ENCODE data around the gene KLHL42. TPM values are rescaled to one million over a fixed set of nuclear protein-coding genes. Genes with fewer than 3 reads are reported as not detected.
"Not testable (repeated sequence)": the region's sequence is repeated elsewhere in the genome, so short reads cannot be mapped to it uniquely, and the experiment has no call there.

The KLHL42 gene
- total and polyA plus RNA-seq, 2 of the 8 experiments (the other 6 are each of a cell fraction or from before 2014, with no cell fraction given): 13.6 to 21.6 TPM

DNA sequence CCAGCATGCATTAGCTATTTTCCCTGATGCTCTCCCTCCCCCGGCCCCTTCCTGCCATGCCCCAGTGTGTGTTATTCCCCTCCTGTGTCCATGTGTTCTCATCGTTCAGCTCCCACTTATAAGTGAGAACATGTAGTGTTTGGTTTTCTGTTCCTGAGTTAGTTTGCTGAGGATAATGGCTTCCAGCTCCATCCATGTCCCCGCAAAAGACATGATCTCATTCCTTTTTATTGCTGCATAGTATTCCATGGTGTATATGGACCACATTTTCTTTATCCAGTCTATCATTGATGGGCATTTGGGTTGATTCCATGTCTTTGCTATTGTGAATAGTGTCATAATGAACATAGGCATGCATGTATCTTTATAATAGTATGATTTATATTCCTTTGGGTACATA lies 65.7 kb downstream of the KLHL42 start:
- H2AFZ ChIP-seq (ENCODE audit: low read length); H3K4me2 ChIP-seq (ENCODE audit: insufficient read depth in 1 of 2, low read depth in 2 of 2, low read length in 2 of 2); H3K4ac ChIP-seq (replicated peaks; ENCODE audit: insufficient read length, low read depth, low read length); H3K18ac ChIP-seq (ENCODE audit: extremely low read depth, low read length); H3K79me1 ChIP-seq (ENCODE audit: low read depth, low read length); H3K23me2 ChIP-seq (ENCODE audit: low read depth, low read length); H4K8ac ChIP-seq (ENCODE audit: extremely low read depth, insufficient read depth, low read length); H4K91ac ChIP-seq (replicated peaks; ENCODE audit: insufficient read length, low read length); FAIRE-seq; H2BK12ac ChIP-seq (ENCODE audit: low read depth, low read length); H3K56ac ChIP-seq (replicated peaks; ENCODE audit: insufficient read length, low read depth, low read length); H3K9ac ChIP-seq (replicated peaks in 1 of 4; ENCODE audit: extremely low read depth in 1 of 4, low read depth in 3 of 4, low read length in 3 of 4); DNase-seq (ENCODE audit: low read depth in 1 of 2, low spot score in 2 of 2); H3K36me3 ChIP-seq (ENCODE audit: control insufficient read depth in 2 of 4, insufficient read depth in 4 of 4, low read length in 3 of 4); H3K27ac ChIP-seq (ENCODE audit: low read depth, low read length); H2BK15ac ChIP-seq (ENCODE audit: low read length); H4K20me1 ChIP-seq (replicated peaks in 1 of 2; ENCODE audit: control insufficient read depth in 1 of 2, insufficient read depth in 2 of 2, low read length in 2 of 2); H2BK20ac ChIP-seq (ENCODE audit: low read length); H3K23ac ChIP-seq (ENCODE audit: insufficient read length); H3K14ac ChIP-seq (ENCODE audit: insufficient read length); H3K4me3 ChIP-seq (ENCODE audit: extremely low read depth in 1 of 4, insufficient read depth in 2 of 4, low read depth in 3 of 4, low read length in 4 of 4); H3K79me2 ChIP-seq (ENCODE audit: control insufficient read depth in 1 of 2, insufficient read depth in 2 of 2, low read length in 2 of 2); H3K4me1 ChIP-seq (replicated peaks in 1 of 4; ENCODE audit: control insufficient read depth in 3 of 4, insufficient read depth in 4 of 4, low read length in 3 of 4); H2BK120ac ChIP-seq (replicated peaks; ENCODE audit: low read depth, low read length); POLR2A ChIA-PET (ENCODE audit: partially characterized antibody); H4K5ac ChIP-seq (ENCODE audit: insufficient read length, low read depth, low read length); H3K9me3 ChIP-seq (ENCODE audit: insufficient read depth in 2 of 2, low read depth in 1 of 2, low read length in 1 of 2); H2BK5ac ChIP-seq (ENCODE audit: low read depth, low read length); H3K27me3 ChIP-seq (replicated peaks in 1 of 4; ENCODE audit: control insufficient read depth in 3 of 4, extremely low read depth in 1 of 4, insufficient read depth in 3 of 4, low read length in 3 of 4); H2AK5ac ChIP-seq (ENCODE audit: low read depth, low read length): not testable (repeated sequence)
- 89% methylated on average over 3 of the region's 3 CpGs; no CpG with 5 or more reads in 1 of the 2 experiments for WGBS, 2 experiments (ENCODE audit: extremely low coverage in 1 of 2, insufficient coverage in 1 of 2, insufficient read length in 1 of 2, insufficient replicate concordance in 2 of 2, low coverage in 1 of 2, low lambda C conversion rate in 2 of 2, missing lambda C conversion rate in 1 of 2)
- CTCF ChIA-PET (ENCODE audit: partially characterized antibody): interaction anchor here (0.6 to 1.7 kb wide), 2 partner anchors 25 to 285 kb away, joined by 3 to 6 read pairs; no protein-coding TSS in a partner anchor

DNA sequence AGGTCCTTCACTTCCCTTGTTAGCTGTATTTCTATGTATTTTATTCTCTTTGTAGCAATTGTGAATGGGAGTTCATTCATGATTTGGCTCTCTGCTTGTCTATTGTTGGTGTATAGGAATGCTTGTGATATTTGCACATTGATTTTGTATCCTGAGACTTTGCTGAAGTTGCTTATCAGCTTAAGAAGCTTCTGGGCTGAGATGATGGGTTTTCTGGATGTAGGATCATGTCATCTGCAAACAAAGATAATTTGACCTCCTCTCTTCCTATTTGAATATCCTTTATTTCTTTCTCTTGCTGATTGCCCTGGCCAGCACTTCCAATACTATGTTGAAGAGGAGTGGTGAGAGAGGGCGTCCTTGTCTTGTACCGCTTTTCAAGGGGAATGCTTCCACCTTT lies 67.3 kb downstream of the KLHL42 start:
- FAIRE-seq; H3K4me1 ChIP-seq (replicated peaks in 1 of 4; ENCODE audit: control insufficient read depth in 3 of 4, insufficient read depth in 4 of 4, low read length in 3 of 4); H3K14ac ChIP-seq (ENCODE audit: insufficient read length); H3K4me2 ChIP-seq (ENCODE audit: insufficient read depth in 1 of 2, low read depth in 2 of 2, low read length in 2 of 2); H3K56ac ChIP-seq (replicated peaks; ENCODE audit: insufficient read length, low read depth, low read length); H3K27ac ChIP-seq (ENCODE audit: low read depth, low read length); H2BK12ac ChIP-seq (ENCODE audit: low read depth, low read length); POLR2A ChIA-PET (ENCODE audit: partially characterized antibody); H3K79me1 ChIP-seq (ENCODE audit: low read depth, low read length); H3K18ac ChIP-seq (ENCODE audit: extremely low read depth, low read length); H2BK15ac ChIP-seq (ENCODE audit: low read length); H3K23me2 ChIP-seq (ENCODE audit: low read depth, low read length); H3K27me3 ChIP-seq (replicated peaks in 1 of 4; ENCODE audit: control insufficient read depth in 3 of 4, extremely low read depth in 1 of 4, insufficient read depth in 3 of 4, low read length in 3 of 4); H4K8ac ChIP-seq (ENCODE audit: extremely low read depth, insufficient read depth, low read length); H2BK120ac ChIP-seq (replicated peaks; ENCODE audit: low read depth, low read length); H2BK5ac ChIP-seq (ENCODE audit: low read depth, low read length); H3K9me3 ChIP-seq (ENCODE audit: insufficient read depth in 2 of 2, low read depth in 1 of 2, low read length in 1 of 2); H2AFZ ChIP-seq (ENCODE audit: low read length); DNase-seq (ENCODE audit: low read depth in 1 of 2, low spot score in 2 of 2); H3K23ac ChIP-seq (ENCODE audit: insufficient read length); H3K4me3 ChIP-seq (ENCODE audit: extremely low read depth in 1 of 4, insufficient read depth in 2 of 4, low read depth in 3 of 4, low read length in 4 of 4); H4K20me1 ChIP-seq (replicated peaks in 1 of 2; ENCODE audit: control insufficient read depth in 1 of 2, insufficient read depth in 2 of 2, low read length in 2 of 2); H4K91ac ChIP-seq (replicated peaks; ENCODE audit: insufficient read length, low read length); H3K36me3 ChIP-seq (ENCODE audit: control insufficient read depth in 2 of 4, insufficient read depth in 4 of 4, low read length in 3 of 4); H4K5ac ChIP-seq (ENCODE audit: insufficient read length, low read depth, low read length); H3K4ac ChIP-seq (replicated peaks; ENCODE audit: insufficient read length, low read depth, low read length); H3K79me2 ChIP-seq (ENCODE audit: control insufficient read depth in 1 of 2, insufficient read depth in 2 of 2, low read length in 2 of 2); H3K9ac ChIP-seq (replicated peaks in 1 of 4; ENCODE audit: extremely low read depth in 1 of 4, low read depth in 3 of 4, low read length in 3 of 4); H2BK20ac ChIP-seq (ENCODE audit: low read length); H2AK5ac ChIP-seq (ENCODE audit: low read depth, low read length): not testable (repeated sequence)
- CTCF ChIA-PET (ENCODE audit: partially characterized antibody): interaction anchor here (1.3 kb wide), 1 partner anchor 9 kb away, joined by 3 read pairs; no protein-coding TSS in a partner anchor
- 88% methylated on average over 2 of the region's 2 CpGs; no CpG with 5 or more reads in 1 of the 2 experiments for WGBS, 2 experiments (ENCODE audit: extremely low coverage in 1 of 2, insufficient coverage in 1 of 2, insufficient read length in 1 of 2, insufficient replicate concordance in 2 of 2, low coverage in 1 of 2, low lambda C conversion rate in 2 of 2, missing lambda C conversion rate in 1 of 2)

All from H1 (cell line).